HepG2 (cell line): ENCODE data around the gene IGF2BP1. TPM values are rescaled to one million over a fixed set of nuclear protein-coding genes. Genes with fewer than 3 reads are reported as not detected.

Source experiments
- ATAC-seq: fragments of 200-7000 bp; cut with Tn5 transposase; 3 replicates; pipeline ENCODE4 v1.9.1; 2020; ENCODE audit warnings: mild to moderate bottlenecking, moderate library complexity
- BruUV-seq: library from RNA; stranded (reverse); fragments of 400-500 nt; replicated peaks from 2 replicates; lab custom pipeline; 2021; lab: Mats Ljungman, UMichigan
- CTCF ChIA-PET: fragments of 300-600 bp; formaldehyde crosslinking; extraction: SDS; loops from one replicate; lab custom pipeline; 2021; ENCODE audit warnings: low total read pairs, inconsistent platforms, low intra/inter-chr PET ratio; lab: Yijun Ruan, JAX
- POLR2A ChIA-PET: fragments of 350-600 bp; sonication (Branson Sonifier 250); formaldehyde crosslinking; loops from one replicate; lab custom pipeline; 2020; ENCODE audit warnings: antibody characterized with exemption, inconsistent platforms; lab: Yijun Ruan, JAX
- DNase-seq: peaks from one replicate; pipeline ENCODE4 v3.0.0-alpha.2; 2015; ENCODE audit warnings: low spot score
- FAIRE-seq: peaks from 3 replicates; lab custom pipeline; 2011; peaks lifted over from hg19 to GRCh38; lab: Jason Lieb, UNC
- H2AFZ ChIP-seq: one replicate; pipeline ENCODE4 v1.6.1; 2011; ENCODE audit warnings: low read length, inconsistent platforms
- H3K27ac ChIP-seq: fragments of 300-600 bp; 3 replicates; pipeline ENCODE4 v1.8.0; 2011; ENCODE audit warnings: mixed run types, mild to moderate bottlenecking, mixed read lengths, low read length, inconsistent platforms; ENCODE audit not compliant: insufficient read depth; ENCODE audit errors: extremely low read length
- H3K27me3 ChIP-seq, 2 experiments: fragments of 200-600 bp in 1 of 2; 2 replicates in 1 of 2; 3 replicates in 1 of 2; pipeline versions ENCODE4 v1.6.0 to v1.8.0; 2011; ENCODE audit warnings: low read length in 2 of 2, mild to moderate bottlenecking in 2 of 2, moderate library complexity in 2 of 2, inconsistent platforms in 1 of 2; ENCODE audit not compliant: insufficient read depth in 2 of 2, control insufficient read depth in 1 of 2
- H3K36me3 ChIP-seq, 2 experiments: fragments of 200-600 bp in 1 of 2; replicated peaks in 1 of 2; 2 replicates in 1 of 2; 3 replicates in 1 of 2; pipeline versions ENCODE4 v1.5.1 to v1.8.0; 2011; ENCODE audit warnings: low read length in 2 of 2, inconsistent platforms in 1 of 2; ENCODE audit not compliant: insufficient read depth in 2 of 2, control insufficient read depth in 1 of 2
- H3K4me1 ChIP-seq: 2 replicates; pipeline ENCODE4 v1.5.1; 2012; ENCODE audit warnings: low read length, inconsistent platforms; ENCODE audit not compliant: insufficient read depth
- H3K4me2 ChIP-seq: 2 replicates; pipeline ENCODE4 v1.6.0; 2011; ENCODE audit warnings: low read depth, low read length, inconsistent platforms
- H3K4me3 ChIP-seq, 3 experiments: fragments of 200-600 bp in 1 of 3; sonication (generic), shearing (Covaris generic) in 1 of 3; replicated peaks in 1 of 3; 2 replicates each; pipeline ENCODE4 v1.5.1; 2011 to 2016; ENCODE audit warnings: low read length in 3 of 3, inconsistent platforms in 2 of 3, low read depth in 2 of 3, mild to moderate bottlenecking in 2 of 3, control low read depth in 1 of 3, mixed read lengths in 1 of 3; ENCODE audit not compliant: insufficient read depth in 1 of 3
- H3K79me2 ChIP-seq: one replicate; pipeline ENCODE4 v1.6.1; 2011; ENCODE audit warnings: low read length, inconsistent platforms; ENCODE audit not compliant: insufficient read depth
- H3K9ac ChIP-seq: 2 replicates; pipeline ENCODE4 v1.6.0; 2011; ENCODE audit warnings: mild to moderate bottlenecking, low read depth, low read length, inconsistent platforms; ENCODE audit not compliant: insufficient read depth
- H3K9me3 ChIP-seq: 2 replicates; pipeline ENCODE4 v1.5.1; 2012; ENCODE audit warnings: mild to moderate bottlenecking, low read length
- H4K20me1 ChIP-seq: 2 replicates; pipeline ENCODE4 v1.6.0; 2011; ENCODE audit warnings: inconsistent platforms, mild to moderate bottlenecking, low read length, moderate library complexity; ENCODE audit not compliant: insufficient read depth
- AGO2 ChIP-seq: fragments of 200-400 bp; formaldehyde crosslinking; optimal IDR thresholded peaks from 2 replicates; pipeline ENCODE3; 2017; ENCODE audit warnings: mild to moderate bottlenecking, low read depth, low read length, moderate library complexity
- ATF1 ChIP-seq: IDR thresholded peaks from 2 replicates; pipeline ENCODE4 v1.6.1; 2016; ENCODE audit warnings: mild to moderate bottlenecking, control low read depth
- CHCHD3 ChIP-seq: sonication (generic); formaldehyde crosslinking; IDR thresholded peaks from 2 replicates; pipeline ENCODE4 v1.8.0; 2022; ENCODE audit warnings: mild to moderate bottlenecking, missing genetic modification reagents, moderate library complexity
- EED ChIP-seq: sonication (generic); formaldehyde crosslinking; IDR thresholded peaks from 2 replicates; pipeline ENCODE4 v1.5.0; 2020; ENCODE audit warnings: mild to moderate bottlenecking, missing genetic modification reagents
- EHMT2 ChIP-seq: fragments of 200-600 bp; sonication (generic); IDR thresholded peaks from 2 replicates; pipeline ENCODE4 v1.7.0; 2017; ENCODE audit warnings: antibody characterized with exemption, low read depth, low read length, borderline replicate concordance
- HOXD1 ChIP-seq: sonication (generic); formaldehyde crosslinking; IDR thresholded peaks from 2 replicates; pipeline ENCODE4 v1.5.0; 2020; ENCODE audit warnings: missing genetic modification reagents
- POLR2G ChIP-seq: fragments of 200-400 bp; formaldehyde crosslinking; IDR thresholded peaks from 2 replicates; pipeline ENCODE4 v1.6.1; 2018; ENCODE audit warnings: mild to moderate bottlenecking, low read depth, low read length, moderate library complexity
- RBM22 ChIP-seq: fragments of 200-400 bp; formaldehyde crosslinking; optimal IDR thresholded peaks from 2 replicates; pipeline ENCODE3; 2017; ENCODE audit warnings: mild to moderate bottlenecking, low read length, moderate library complexity
- SP1 ChIP-seq, 2 experiments: fragments of 450-650 bp in 1 of 2; sonication (generic) in 1 of 2; formaldehyde crosslinking in 1 of 2; IDR thresholded peaks; 2 replicates each; pipeline versions ENCODE4 v1.4.0 to v1.6.1; 2016 to 2020; ENCODE audit warnings: missing genetic modification reagents in 1 of 2
- STAG1 ChIP-seq: sonication (generic); formaldehyde crosslinking; IDR thresholded peaks from 2 replicates; pipeline ENCODE4 v1.4.0; 2020; ENCODE audit warnings: missing genetic modification reagents
- ZNF552 ChIP-seq: sonication (generic); formaldehyde crosslinking; IDR thresholded peaks from 2 replicates; pipeline ENCODE4 v1.9.0; 2022; ENCODE audit warnings: missing genetic modification reagents, mild to moderate bottlenecking, borderline replicate concordance
- ZNF570 ChIP-seq: sonication (generic); formaldehyde crosslinking; IDR thresholded peaks from 2 replicates; pipeline ENCODE4 v1.4.0; 2020; ENCODE audit warnings: mild to moderate bottlenecking, missing genetic modification reagents, borderline replicate concordance
- ZNF703 ChIP-seq: sonication (generic); formaldehyde crosslinking; IDR thresholded peaks from 2 replicates; pipeline ENCODE4 v1.5.1; 2020; ENCODE audit warnings: missing genetic modification reagents, mild to moderate bottlenecking, moderate library complexity, borderline replicate concordance
- ZNF776 ChIP-seq: sonication (generic); formaldehyde crosslinking; IDR thresholded peaks from 2 replicates; pipeline ENCODE4 v1.4.0; 2020; ENCODE audit warnings: mild to moderate bottlenecking, missing genetic modification reagents
- ZNF891 ChIP-seq: sonication (generic); formaldehyde crosslinking; IDR thresholded peaks from 2 replicates; pipeline ENCODE4 v1.5.0; 2020; ENCODE audit warnings: mild to moderate bottlenecking, missing genetic modification reagents
- WGBS: methylation state at CpG from one replicate; pipeline ENCODE4 v1.1.6; 2017; ENCODE audit warnings: low lambda C conversion rate; 5-methylcytosine and 5-hydroxymethylcytosine counted together
- in situ Hi-C: cut with HindIII; loops from 2 replicates; pipeline ENCODE4 v1.10.0; 2017; ENCODE audit warnings: low pct_unique_long_range_greater_than_20kb; ENCODE audit not compliant: extremely low pct_ligation_motif_present
- intact Hi-C: fragments of 100-400 bp; cut with micrococcal nuclease; formaldehyde crosslinking; loops from one replicate; pipeline ENCODE4 v1.10.0; 2022; ENCODE audit not compliant: unreplicated experiment
- polyA plus RNA-seq, 8 experiments: library from polyadenylated mRNA; depleted of rRNA in 3 of 8; stranded (reverse) in 7 of 8; unstranded in 1 of 8; fragments of >200 nt; fragmentation: Illumina TruSeq in 4 of 8; extraction: Trizol in 4 of 8; gene quantifications; 2 replicates each; pipeline versions ENCODE4 v1.2.1 to v1.2.3, GENCODE V29; 2011 to 2016; ENCODE audit warnings: low read depth in 4 of 8, missing spikeins in 1 of 8, mixed read lengths in 1 of 8; ENCODE audit not compliant: insufficient read depth in 1 of 8
- total RNA-seq, 5 experiments: library from RNA; depleted of rRNA; stranded (reverse); fragments of >200 nt; fragmentation: Illumina TruSeq; extraction: Trizol; gene quantifications; 2 replicates each; pipeline ENCODE4 v1.2.3, GENCODE V29; 2016; ENCODE audit warnings: low read depth in 1 of 5
- TF ChIP-seq, protein P1 (sequence below): IDR thresholded peaks from 2 replicates; pipeline ENCODE4 v1.6.1; 2016; ENCODE audit warnings: control low read depth
- TF ChIP-seq, protein P2 (sequence below): sonication (generic); formaldehyde crosslinking; IDR thresholded peaks from 2 replicates; pipeline ENCODE4 v1.5.0; 2020; ENCODE audit warnings: missing genetic modification reagents

IGF2BP1 gene
- total and polyA plus RNA-seq, 2 of the 13 experiments (the other 11 are each of a cell fraction or from before 2014, with no cell fraction given) = 29.7 to 75.1 TPM

DNA sequence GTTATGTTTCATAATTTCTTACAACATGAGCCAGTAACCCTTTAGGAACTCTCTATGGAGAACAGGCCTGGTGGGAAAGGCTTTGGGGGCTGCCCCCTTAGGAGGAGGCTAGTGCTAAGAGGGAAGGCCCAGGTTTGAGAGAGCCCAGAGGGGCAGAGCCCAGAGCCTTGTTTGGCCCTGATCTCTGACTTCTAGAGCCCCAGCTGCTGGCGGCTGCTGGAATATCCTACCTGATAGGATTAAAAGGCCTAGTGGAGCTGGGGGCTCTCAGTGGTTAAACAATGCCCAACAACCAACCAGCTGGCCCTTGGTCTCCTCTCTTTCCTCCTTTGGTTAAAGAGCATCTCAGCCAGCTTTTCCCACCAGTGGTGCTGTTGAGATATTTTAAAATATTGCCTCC lies 54.1 kb downstream of the IGF2BP1 start:
- 85% methylated on average over 1 of the region's 1 CpG for WGBS
- intact Hi-C loops = no loop called here
- POLR2A ChIA-PET = interaction anchor here (0.6 kb wide), 1 partner anchor 43 kb away, joined by 3 read pairs; no protein-coding TSS in a partner anchor

DNA sequence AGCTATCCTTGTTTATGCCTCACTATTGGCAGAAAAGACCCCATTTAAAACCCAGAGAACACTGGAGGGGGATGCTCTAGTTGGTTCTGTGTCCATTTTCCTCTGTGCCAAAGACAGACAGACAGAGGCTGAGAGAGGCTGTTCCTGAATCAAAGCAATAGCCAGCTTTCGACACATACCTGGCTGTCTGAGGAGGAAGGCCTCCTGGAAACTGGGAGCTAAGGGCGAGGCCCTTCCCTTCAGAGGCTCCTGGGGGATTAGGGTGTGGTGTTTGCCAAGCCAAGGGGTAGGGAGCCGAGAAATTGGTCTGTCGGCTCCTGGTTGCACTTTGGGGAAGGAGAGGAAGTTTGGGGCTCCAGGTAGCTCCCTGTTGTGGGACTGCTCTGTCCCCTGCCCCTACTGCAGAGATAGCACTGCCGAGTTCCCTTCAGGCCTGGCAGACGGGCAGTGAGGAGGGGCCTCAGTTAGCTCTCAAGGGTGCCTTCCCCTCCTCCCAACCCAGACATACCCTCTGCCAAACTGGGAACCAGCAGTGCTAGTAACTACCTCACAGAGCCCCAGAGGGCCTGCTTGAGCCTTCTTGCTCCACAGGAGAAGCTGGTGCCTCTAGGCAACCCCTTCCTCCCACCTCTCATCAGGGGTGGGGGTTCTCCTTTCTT lies 56.1 kb downstream of the IGF2BP1 start:
- in situ Hi-C loops (no loop called here), intact Hi-C loops (no loop called here)
- ChIA-PET CTCF (no interaction called here), POLR2A (interaction anchor here (0.8 kb wide), 1 partner anchor 15 kb away, joined by 3 read pairs; no protein-coding TSS in a partner anchor)
- no peak overlapping the region for H2AFZ ChIP-seq
- no peak overlapping the region for H3K9ac ChIP-seq
- no peaks in the 10 kb centered on the region for H3K27me3 ChIP-seq
- no peak overlapping the region for H3K27ac ChIP-seq
- BruUV-seq = no TSS peak
- ATAC-seq (peak; percentile 17), DNase-seq (no peak), FAIRE-seq (no peak)
- no peaks in the 10 kb centered on the region for H3K9me3 ChIP-seq
- H3K4me1 ChIP-seq = no peaks in the 10 kb centered on the region
- 92% methylated on average over 6 of the region's 6 CpGs for WGBS
- no peaks in the 10 kb centered on the region for H4K20me1 ChIP-seq
- no peak for TF ChIP-seq EHMT2
- no peak for TF ChIP-seq HOXD1 (CRISPR knock-in tag)
- TF ChIP-seq ZNF891 (CRISPR knock-in tag) = 0 out of 2 replicates have a peak, but pooled peaks have one; percentile 31
- no peak for TF ChIP-seq ZNF703 (CRISPR knock-in tag)
- TF ChIP-seq ZNF570 (CRISPR knock-in tag) = no peak
- TF ChIP-seq, protein P1, sequence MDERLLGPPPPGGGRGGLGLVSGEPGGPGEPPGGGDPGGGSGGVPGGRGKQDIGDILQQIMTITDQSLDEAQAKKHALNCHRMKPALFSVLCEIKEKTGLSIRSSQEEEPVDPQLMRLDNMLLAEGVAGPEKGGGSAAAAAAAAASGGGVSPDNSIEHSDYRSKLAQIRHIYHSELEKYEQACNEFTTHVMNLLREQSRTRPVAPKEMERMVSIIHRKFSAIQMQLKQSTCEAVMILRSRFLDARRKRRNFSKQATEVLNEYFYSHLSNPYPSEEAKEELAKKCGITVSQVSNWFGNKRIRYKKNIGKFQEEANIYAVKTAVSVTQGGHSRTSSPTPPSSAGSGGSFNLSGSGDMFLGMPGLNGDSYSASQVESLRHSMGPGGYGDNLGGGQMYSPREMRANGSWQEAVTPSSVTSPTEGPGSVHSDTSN (CRISPR knock-in tag) = no peak
- TF ChIP-seq, protein P2, sequence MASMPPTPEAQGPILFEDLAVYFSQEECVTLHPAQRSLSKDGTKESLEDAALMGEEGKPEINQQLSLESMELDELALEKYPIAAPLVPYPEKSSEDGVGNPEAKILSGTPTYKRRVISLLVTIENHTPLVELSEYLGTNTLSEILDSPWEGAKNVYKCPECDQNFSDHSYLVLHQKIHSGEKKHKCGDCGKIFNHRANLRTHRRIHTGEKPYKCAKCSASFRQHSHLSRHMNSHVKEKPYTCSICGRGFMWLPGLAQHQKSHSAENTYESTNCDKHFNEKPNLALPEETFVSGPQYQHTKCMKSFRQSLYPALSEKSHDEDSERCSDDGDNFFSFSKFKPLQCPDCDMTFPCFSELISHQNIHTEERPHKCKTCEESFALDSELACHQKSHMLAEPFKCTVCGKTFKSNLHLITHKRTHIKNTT (CRISPR knock-in tag) = no peak
- TF ChIP-seq STAG1 (CRISPR knock-in tag) = 0 out of 2 replicates have a peak, but pooled peaks have one; percentile 5
- TF ChIP-seq ATF1 (CRISPR knock-in tag) = no peak
- peak; percentile 21; the same call in 1 of the 2 replicates for TF ChIP-seq CHCHD3
- peak; percentile 84 for TF ChIP-seq RBM22
- no peak for TF ChIP-seq ZNF552 (CRISPR knock-in tag)
- TF ChIP-seq EED = no peak
- TF ChIP-seq AGO2 = peak; percentile 52
- 0 out of 2 replicates have a peak, but pooled peaks have one; percentile 23 for TF ChIP-seq ZNF776 (CRISPR knock-in tag)
- peak; percentile 5; the same call in 1 of the 2 replicates for TF ChIP-seq POLR2G
- H3K79me2 ChIP-seq = no peaks in the 10 kb centered on the region
- peaks cover 27 to 65% of the 10 kb centered on the region in 2 experiments for H3K36me3 ChIP-seq
- no peak overlapping the region for H3K4me3 ChIP-seq
- H3K4me2 ChIP-seq = no peak overlapping the region

More for the DNA sequence above, 54.1 kb downstream of the IGF2BP1 start:
- Histone ChIP-seq H3K4me2 (no peak overlapping the region), H4K20me1 (no peaks in the 10 kb centered on the region), H3K27me3 (no peaks in the 10 kb centered on the region), H2AFZ (no peak overlapping the region), H3K36me3 (peaks cover 33 to 82% of the 10 kb centered on the region in 2 experiments), H3K27ac (no peak overlapping the region), H3K4me1 (no peaks in the 10 kb centered on the region), H3K9me3 (no peaks in the 10 kb centered on the region), H3K4me3 (no peak overlapping the region), H3K9ac (no peak overlapping the region), H3K79me2 (no peaks in the 10 kb centered on the region)
- BruUV-seq = no TSS peak
- FAIRE-seq = no peak
- TF ChIP-seq RBM22 (peak; percentile 40), SP1 (IDR thresholded peaks at IDR 0.05) (no peak), SP1 (CRISPR knock-in tag; IDR thresholded peaks at IDR 0.05) (no peak)
- no peak for DNase-seq
- no peak for ATAC-seq
- in situ Hi-C loops = no loop called here
- CTCF ChIA-PET = no interaction called here
